ENCODE measurements around the gene CECR2.

Gene CECR2

DNA sequence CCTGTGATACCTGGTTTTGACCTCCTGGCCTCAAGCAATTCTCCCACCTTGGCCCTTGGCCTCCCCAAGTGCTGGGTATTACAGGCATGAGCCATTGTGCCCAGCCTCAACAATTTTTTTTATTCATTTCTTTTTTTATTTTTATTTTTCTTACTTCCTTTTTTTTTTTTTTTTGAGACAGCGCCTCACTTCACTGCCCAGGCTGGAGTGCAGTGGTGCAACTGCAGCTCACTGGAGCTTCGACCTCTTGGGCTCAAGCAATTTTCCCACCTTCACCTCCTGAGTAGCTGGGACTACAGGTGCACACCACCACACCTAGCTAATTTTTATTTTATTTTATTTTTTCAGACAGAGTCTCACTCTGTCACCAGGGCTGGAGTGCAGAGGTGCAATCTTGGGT is 25.5 kb upstream of the CECR2 start:
- H3K9me3 ChIP-seq (ENCODE audit: control insufficient read depth in 1 of 2, low read length in 2 of 2) = no peaks in the 10 kb centered on the region
- no peaks in the 10 kb centered on the region for H3K36me3 ChIP-seq (ENCODE audit: control insufficient read depth in 1 of 2, insufficient read depth in 2 of 2, low read length in 2 of 2)
- H3K27me3 ChIP-seq (ENCODE audit: low read depth, low read length) = no peaks in the 10 kb centered on the region
- H3K27ac ChIP-seq (ENCODE audit: low read length) = no peak overlapping the region
- H3K4me1 ChIP-seq (ENCODE audit: control insufficient read depth in 1 of 2, insufficient read depth in 2 of 2, low read length in 2 of 2) = no peaks in the 10 kb centered on the region
- no peak overlapping the region for H3K4me3 ChIP-seq (ENCODE audit: low read depth in 1 of 2, low read length in 2 of 2)

DNA sequence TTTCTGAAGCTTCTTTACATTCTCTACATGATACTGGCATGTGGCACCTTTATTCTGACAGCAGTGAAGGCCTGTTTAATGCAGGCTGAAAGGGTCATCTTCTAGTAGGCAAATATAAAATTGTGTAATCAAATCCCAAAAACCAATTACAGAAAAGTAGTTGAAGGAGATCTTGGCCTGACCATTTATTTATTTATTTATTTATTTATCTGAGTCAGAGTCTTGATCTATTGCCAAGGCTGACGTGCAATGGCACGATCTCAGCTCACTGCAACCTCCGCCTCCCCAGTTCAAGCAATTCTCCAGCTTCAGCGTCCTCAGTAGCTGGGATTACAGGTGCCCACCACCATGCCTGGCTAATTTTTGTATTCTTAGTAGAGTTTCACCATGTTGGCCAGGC is 22.7 kb upstream of the CECR2 start:
- H3K4me1 ChIP-seq (ENCODE audit: control insufficient read depth in 1 of 2, insufficient read depth in 2 of 2, low read length in 2 of 2) = no peaks in the 10 kb centered on the region
- H3K4me3 ChIP-seq (ENCODE audit: low read depth in 1 of 2, low read length in 2 of 2) = no peak overlapping the region
- no peaks in the 10 kb centered on the region for H3K9me3 ChIP-seq (ENCODE audit: control insufficient read depth in 1 of 2, low read length in 2 of 2)
- H3K27me3 ChIP-seq (ENCODE audit: low read depth, low read length) = no peaks in the 10 kb centered on the region
- H3K27ac ChIP-seq (ENCODE audit: low read length) = no peak overlapping the region
- H3K36me3 ChIP-seq (ENCODE audit: control insufficient read depth in 1 of 2, insufficient read depth in 2 of 2, low read length in 2 of 2) = no peaks in the 10 kb centered on the region

DNA sequence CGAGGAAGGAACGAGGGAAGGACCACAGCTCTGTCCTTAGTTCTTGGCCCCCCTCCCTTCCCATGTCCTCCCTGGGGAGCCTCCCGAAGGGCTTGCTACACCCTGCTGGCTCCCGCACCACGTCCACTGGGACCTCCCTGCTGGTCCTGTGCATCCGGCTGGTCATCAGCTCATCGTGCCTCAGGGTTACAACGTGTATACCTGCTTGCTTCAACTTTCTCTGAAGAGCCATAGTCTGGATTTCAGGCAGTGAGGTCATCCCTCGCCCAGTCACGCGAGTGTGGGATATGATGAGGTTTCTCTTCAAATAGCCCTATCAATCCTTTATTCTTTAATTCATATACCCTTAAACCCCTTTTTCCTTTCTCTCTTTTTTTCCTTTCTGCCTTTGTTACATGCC is 21.5 kb upstream of the CECR2 start:
- Histone ChIP-seq H3K27ac (ENCODE audit: low read length) (no peak overlapping the region), H3K27me3 (ENCODE audit: low read depth, low read length) (no peaks in the 10 kb centered on the region), H3K9me3 (ENCODE audit: control insufficient read depth in 1 of 2, low read length in 2 of 2) (no peaks in the 10 kb centered on the region), H3K36me3 (ENCODE audit: control insufficient read depth in 1 of 2, insufficient read depth in 2 of 2, low read length in 2 of 2) (no peaks in the 10 kb centered on the region), H3K4me3 (ENCODE audit: low read depth in 1 of 2, low read length in 2 of 2) (no peak overlapping the region), H3K4me1 (ENCODE audit: control insufficient read depth in 1 of 2, insufficient read depth in 2 of 2, low read length in 2 of 2) (no peaks in the 10 kb centered on the region)

DNA sequence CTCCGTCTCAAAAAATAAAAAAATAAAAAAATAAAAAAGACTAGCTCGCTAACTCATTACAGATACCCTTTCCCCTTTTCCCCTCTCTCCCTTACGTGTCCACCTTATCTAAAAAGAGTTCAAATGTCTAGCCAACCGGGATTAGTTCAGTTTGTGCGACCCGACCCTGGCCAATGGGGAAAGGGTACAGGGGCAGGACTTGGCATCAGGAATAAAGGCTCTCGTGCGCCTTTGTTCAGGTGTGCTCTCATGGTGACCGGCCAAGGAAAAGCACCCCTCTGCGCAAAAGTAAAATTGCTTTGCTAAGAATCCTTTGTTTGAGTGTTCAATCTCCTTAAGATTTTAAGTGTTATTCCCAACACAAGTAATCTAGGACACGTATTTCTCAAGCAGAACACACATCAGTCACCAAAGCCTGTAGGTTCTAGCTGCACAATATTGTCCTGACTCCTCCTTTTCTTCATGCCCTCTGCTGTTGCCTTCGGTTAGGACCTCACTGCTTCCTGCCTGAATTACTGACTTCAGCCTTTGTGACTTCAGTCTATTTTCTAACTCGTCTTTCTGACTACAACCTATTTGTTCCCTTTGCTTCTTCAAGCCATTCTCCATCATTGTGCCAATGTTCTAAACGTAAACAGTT is 20.7 kb upstream of the CECR2 start:
- H3K4me3 ChIP-seq (ENCODE audit: low read depth in 1 of 2, low read length in 2 of 2) = no peak overlapping the region
- H3K27me3 ChIP-seq (ENCODE audit: low read depth, low read length) = no peaks in the 10 kb centered on the region
- no peaks in the 10 kb centered on the region for H3K4me1 ChIP-seq (ENCODE audit: control insufficient read depth in 1 of 2, insufficient read depth in 2 of 2, low read length in 2 of 2)
- H3K27ac ChIP-seq (ENCODE audit: low read length) = no peak overlapping the region
- H3K9me3 ChIP-seq (ENCODE audit: control insufficient read depth in 1 of 2, low read length in 2 of 2) = no peaks in the 10 kb centered on the region
- H3K36me3 ChIP-seq (ENCODE audit: control insufficient read depth in 1 of 2, insufficient read depth in 2 of 2, low read length in 2 of 2) = no peaks in the 10 kb centered on the region

DNA sequence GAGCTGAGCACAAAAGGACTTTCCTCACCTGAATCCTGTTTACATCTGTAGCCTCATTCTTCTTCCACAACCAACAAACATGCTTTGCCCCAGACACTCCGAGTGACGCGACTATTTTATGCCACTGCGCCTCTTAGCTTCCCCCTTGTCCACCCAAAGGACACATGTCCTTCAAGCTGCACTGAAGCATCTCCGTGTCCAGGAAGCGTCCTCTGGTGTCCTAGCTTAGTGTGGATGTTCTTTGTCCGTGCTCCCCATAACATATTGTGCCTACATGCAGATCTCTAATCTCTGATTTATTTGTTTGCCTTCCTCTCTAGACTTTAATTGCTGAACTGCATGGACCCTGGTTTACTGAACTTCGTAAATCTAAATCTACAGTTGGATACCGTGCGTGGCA is 20.1 kb upstream of the CECR2 start:
- Histone ChIP-seq H3K27me3 (ENCODE audit: low read depth, low read length) (no peaks in the 10 kb centered on the region), H3K4me3 (ENCODE audit: low read depth in 1 of 2, low read length in 2 of 2) (no peak overlapping the region), H3K27ac (ENCODE audit: low read length) (no peak overlapping the region), H3K4me1 (ENCODE audit: control insufficient read depth in 1 of 2, insufficient read depth in 2 of 2, low read length in 2 of 2) (no peaks in the 10 kb centered on the region), H3K9me3 (ENCODE audit: control insufficient read depth in 1 of 2, low read length in 2 of 2) (no peaks in the 10 kb centered on the region), H3K36me3 (ENCODE audit: control insufficient read depth in 1 of 2, insufficient read depth in 2 of 2, low read length in 2 of 2) (no peaks in the 10 kb centered on the region)

DNA sequence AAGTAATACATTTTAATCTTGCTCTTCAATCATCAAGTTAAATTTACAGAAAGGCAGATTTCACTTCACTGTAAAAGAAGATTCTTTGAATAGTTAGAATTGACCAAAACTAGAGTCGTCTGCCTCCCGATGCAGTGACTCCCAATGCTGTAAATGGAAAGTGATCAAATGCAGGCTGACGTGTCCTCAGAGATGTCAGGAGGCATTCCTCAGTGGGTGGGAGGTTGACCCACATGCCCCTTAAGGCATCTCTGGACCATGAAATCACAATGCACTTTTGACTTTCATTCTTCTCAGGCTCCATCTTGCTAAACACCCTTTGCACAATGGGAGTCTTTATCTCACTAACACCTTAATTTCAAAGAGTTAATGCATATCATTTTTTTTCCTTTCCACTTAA is 19.0 kb upstream of the CECR2 start:
- Histone ChIP-seq H3K27me3 (ENCODE audit: low read depth, low read length) (no peaks in the 10 kb centered on the region), H3K4me1 (ENCODE audit: control insufficient read depth in 1 of 2, insufficient read depth in 2 of 2, low read length in 2 of 2) (no peaks in the 10 kb centered on the region), H3K9me3 (ENCODE audit: control insufficient read depth in 1 of 2, low read length in 2 of 2) (no peaks in the 10 kb centered on the region)

DNA sequence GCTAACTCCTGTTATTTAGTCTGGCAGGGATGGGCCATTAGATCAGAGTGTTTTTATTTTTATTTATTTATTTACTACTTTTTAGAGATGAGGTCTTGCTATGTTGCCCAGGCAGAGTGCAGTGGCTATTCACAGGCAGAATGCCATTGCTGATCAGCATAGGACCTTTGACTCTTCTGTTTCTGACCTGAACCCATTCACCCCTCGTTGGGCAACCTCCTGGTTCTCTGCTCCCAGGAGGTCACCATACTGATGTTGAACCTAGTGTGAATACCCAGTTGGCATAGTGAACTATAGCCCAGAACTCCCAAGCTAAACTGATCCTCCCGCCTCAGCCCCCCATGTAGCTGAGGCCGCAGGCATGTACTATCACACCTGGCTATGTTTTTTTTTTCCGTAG is 16.5 kb upstream of the CECR2 start:
- Histone ChIP-seq H3K27ac (ENCODE audit: low read length) (no peak overlapping the region), H3K4me1 (ENCODE audit: control insufficient read depth in 1 of 2, insufficient read depth in 2 of 2, low read length in 2 of 2) (no peaks in the 10 kb centered on the region), H3K4me3 (ENCODE audit: low read depth in 1 of 2, low read length in 2 of 2) (no peak overlapping the region), H3K36me3 (ENCODE audit: control insufficient read depth in 1 of 2, insufficient read depth in 2 of 2, low read length in 2 of 2) (no peaks in the 10 kb centered on the region), H3K9me3 (ENCODE audit: control insufficient read depth in 1 of 2, low read length in 2 of 2) (no peaks in the 10 kb centered on the region), H3K27me3 (ENCODE audit: low read depth, low read length) (no peaks in the 10 kb centered on the region)

More for the DNA sequence above, 19.0 kb upstream of the CECR2 start:
- H3K4me3 ChIP-seq (ENCODE audit: low read depth in 1 of 2, low read length in 2 of 2) = no peak overlapping the region
- no peaks in the 10 kb centered on the region for H3K36me3 ChIP-seq (ENCODE audit: control insufficient read depth in 1 of 2, insufficient read depth in 2 of 2, low read length in 2 of 2)
- no peak overlapping the region for H3K27ac ChIP-seq (ENCODE audit: low read length)

DNA sequence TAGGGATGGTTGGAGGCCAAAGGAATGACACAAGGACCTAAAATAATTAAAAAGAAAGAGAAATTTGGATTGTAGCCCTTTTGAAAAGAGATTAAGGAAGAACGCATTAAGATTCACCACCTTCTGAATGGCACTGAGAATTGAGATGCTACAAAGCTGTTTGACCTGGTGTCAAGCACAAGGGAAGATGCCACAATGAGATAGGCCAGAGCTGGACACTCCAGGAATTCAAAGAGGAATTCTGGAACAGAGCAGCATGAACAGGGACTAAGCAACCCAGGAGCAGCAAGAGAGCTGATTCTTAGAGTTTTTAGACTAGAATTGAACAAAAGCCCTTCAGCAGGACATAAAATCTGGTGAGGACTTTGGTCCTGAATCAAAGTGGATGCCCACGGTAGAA is 11.6 kb upstream of the CECR2 start:
- no peak overlapping the region for H3K27ac ChIP-seq (ENCODE audit: low read length)
- H3K27me3 ChIP-seq (ENCODE audit: low read depth, low read length) = no peaks in the 10 kb centered on the region
- H3K4me1 ChIP-seq (ENCODE audit: control insufficient read depth in 1 of 2, insufficient read depth in 2 of 2, low read length in 2 of 2) = no peaks in the 10 kb centered on the region
- no peak overlapping the region for H3K4me3 ChIP-seq (ENCODE audit: low read depth in 1 of 2, low read length in 2 of 2)
- no peaks in the 10 kb centered on the region for H3K36me3 ChIP-seq (ENCODE audit: control insufficient read depth in 1 of 2, insufficient read depth in 2 of 2, low read length in 2 of 2)
- H3K9me3 ChIP-seq (ENCODE audit: control insufficient read depth in 1 of 2, low read length in 2 of 2) = no peaks in the 10 kb centered on the region

DNA sequence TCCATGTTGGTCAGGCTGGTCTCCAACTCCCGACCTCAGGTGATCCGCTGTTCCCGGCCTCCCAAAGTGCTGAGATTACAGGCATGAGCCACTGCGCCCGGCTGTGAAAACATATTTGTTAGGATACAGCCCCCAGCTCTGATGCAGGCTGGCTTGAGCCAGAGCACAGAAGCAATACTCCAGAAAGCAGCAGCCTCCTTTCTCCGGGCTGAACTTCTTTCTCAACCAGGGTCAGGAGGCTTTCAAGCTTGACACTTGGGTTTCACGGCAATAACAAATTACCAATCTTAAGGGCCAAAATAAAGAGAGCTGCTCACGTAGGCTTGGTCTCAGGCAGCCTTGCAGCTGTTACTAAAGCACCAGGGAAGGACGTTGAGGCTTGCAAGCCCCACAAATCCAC is 10.8 kb upstream of the CECR2 start:
- no peaks in the 10 kb centered on the region for H3K27me3 ChIP-seq (ENCODE audit: low read depth, low read length)
- H3K4me3 ChIP-seq (ENCODE audit: low read depth in 1 of 2, low read length in 2 of 2) = no peak overlapping the region
- H3K27ac ChIP-seq (ENCODE audit: low read length) = no peak overlapping the region
- no peaks in the 10 kb centered on the region for H3K36me3 ChIP-seq (ENCODE audit: control insufficient read depth in 1 of 2, insufficient read depth in 2 of 2, low read length in 2 of 2)
- H3K9me3 ChIP-seq (ENCODE audit: control insufficient read depth in 1 of 2, low read length in 2 of 2) = no peaks in the 10 kb centered on the region
- H3K4me1 ChIP-seq (ENCODE audit: control insufficient read depth in 1 of 2, insufficient read depth in 2 of 2, low read length in 2 of 2) = no peaks in the 10 kb centered on the region

DNA sequence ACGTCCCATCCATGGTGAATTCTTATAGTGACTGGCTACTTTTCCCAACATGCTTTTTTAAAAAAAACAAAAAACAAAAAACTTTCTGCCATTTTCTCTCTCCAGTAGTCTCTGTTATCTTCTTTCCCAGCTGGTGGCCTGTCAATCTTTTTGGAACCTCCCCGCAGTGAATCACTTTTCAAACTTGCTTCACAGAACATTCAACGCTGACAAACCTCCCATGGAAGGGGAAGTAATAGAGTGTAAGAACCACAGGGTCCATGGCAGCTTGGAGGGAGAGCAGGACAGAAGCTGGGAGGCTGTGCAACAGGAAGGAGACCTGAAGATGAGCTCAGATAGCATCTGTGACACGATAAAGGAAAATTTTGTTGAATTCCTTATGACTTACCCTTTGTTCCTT is 9.8 kb upstream of the CECR2 start:
- no peak overlapping the region for H3K27ac ChIP-seq (ENCODE audit: low read length)
- H3K4me3 ChIP-seq (ENCODE audit: low read depth in 1 of 2, low read length in 2 of 2) = no peak overlapping the region
- H3K36me3 ChIP-seq (ENCODE audit: control insufficient read depth in 1 of 2, insufficient read depth in 2 of 2, low read length in 2 of 2) = no peaks in the 10 kb centered on the region
- H3K27me3 ChIP-seq (ENCODE audit: low read depth, low read length) = no peaks in the 10 kb centered on the region
- no peaks in the 10 kb centered on the region for H3K4me1 ChIP-seq (ENCODE audit: control insufficient read depth in 1 of 2, insufficient read depth in 2 of 2, low read length in 2 of 2)
- H3K9me3 ChIP-seq (ENCODE audit: control insufficient read depth in 1 of 2, low read length in 2 of 2) = no peaks in the 10 kb centered on the region

DNA sequence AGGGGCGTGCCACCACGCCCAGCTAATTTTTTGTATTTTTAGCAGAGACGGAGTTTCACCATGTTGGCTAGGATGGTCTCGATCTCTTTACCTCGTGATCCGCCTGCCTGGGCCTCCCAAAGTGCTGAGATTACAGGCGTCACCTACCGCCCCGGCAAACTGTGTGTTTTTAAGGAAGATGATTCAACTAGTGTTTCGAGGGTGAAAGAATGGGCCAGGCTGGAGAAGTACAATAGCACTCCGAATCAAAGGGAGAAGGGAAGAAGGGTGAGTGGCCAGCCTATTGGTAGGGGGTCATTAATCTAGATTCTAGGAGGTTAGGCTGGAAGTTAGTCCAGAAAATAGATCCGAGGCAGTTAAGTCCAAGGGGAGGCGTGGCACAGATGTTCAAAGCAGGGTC is 2.9 kb upstream of the CECR2 start:
- H3K27ac ChIP-seq (ENCODE audit: low read length) = no peak overlapping the region
- peaks cover 0 to 12% of the 10 kb centered on the region in 2 donors for H3K4me1 ChIP-seq (ENCODE audit: control insufficient read depth in 1 of 2, insufficient read depth in 2 of 2, low read length in 2 of 2)
- no peaks in the 10 kb centered on the region for H3K36me3 ChIP-seq (ENCODE audit: control insufficient read depth in 1 of 2, insufficient read depth in 2 of 2, low read length in 2 of 2)
- no peaks in the 10 kb centered on the region for H3K9me3 ChIP-seq (ENCODE audit: control insufficient read depth in 1 of 2, low read length in 2 of 2)
- H3K4me3 ChIP-seq (ENCODE audit: low read depth in 1 of 2, low read length in 2 of 2) = no peak overlapping the region
- H3K27me3 ChIP-seq (ENCODE audit: low read depth, low read length) = peaks cover 29% of the 10 kb centered on the region

DNA sequence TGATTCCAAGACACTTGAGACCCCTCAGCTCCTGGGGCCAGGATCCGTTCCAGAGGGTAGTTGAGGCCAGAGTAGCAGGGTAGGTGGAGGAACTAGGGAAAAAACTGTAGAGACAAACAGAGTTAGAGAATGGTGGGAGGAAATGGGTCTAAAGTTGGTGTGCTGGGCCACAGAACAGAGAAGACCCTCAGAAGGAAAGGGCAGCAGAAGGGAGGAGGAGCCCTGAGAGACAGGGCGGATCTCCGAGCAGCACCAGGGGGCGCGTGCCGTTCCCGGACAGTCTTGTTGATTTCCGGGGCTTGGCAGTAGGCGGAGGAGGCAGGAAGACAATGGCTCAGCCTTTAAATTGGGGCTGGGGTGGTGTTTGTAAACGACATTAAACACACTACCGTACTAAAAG is 2.4 kb upstream of the CECR2 start:
- H3K27ac ChIP-seq (ENCODE audit: low read length) = no peak overlapping the region
- peaks cover 29% of the 10 kb centered on the region for H3K27me3 ChIP-seq (ENCODE audit: low read depth, low read length)
- H3K4me3 ChIP-seq (ENCODE audit: low read depth in 1 of 2, low read length in 2 of 2) = no peak overlapping the region

More for the DNA sequence above, 2.4 kb upstream of the CECR2 start:
- no peaks in the 10 kb centered on the region for H3K9me3 ChIP-seq (ENCODE audit: control insufficient read depth in 1 of 2, low read length in 2 of 2)
- H3K36me3 ChIP-seq (ENCODE audit: control insufficient read depth in 1 of 2, insufficient read depth in 2 of 2, low read length in 2 of 2) = no peaks in the 10 kb centered on the region
- H3K4me1 ChIP-seq (ENCODE audit: control insufficient read depth in 1 of 2, insufficient read depth in 2 of 2, low read length in 2 of 2) = peaks cover 0 to 12% of the 10 kb centered on the region in 2 donors

Measured in muscle layer of duodenum (tissue), 2 donors.